Measurements from ENCODE around the gene LCE3E.

DNA sequence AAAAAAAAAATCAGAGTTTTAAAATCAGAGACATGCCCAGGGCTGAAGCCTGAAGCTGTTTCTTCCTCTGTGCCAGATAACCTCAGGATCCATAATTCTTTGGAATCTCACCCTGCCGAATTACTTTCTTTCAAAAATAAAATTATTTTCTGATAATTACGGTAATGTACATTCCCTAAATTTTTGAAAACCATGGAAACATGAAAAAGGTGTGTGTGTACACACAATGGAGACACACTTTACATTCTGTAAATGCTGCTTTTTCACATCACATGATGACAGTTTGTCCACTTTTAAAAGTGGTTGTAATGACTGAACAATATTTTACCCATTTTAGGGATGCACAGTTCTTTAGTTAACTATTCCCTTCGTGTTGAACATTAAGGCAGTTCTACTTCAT, 30.8 kb downstream of the LCE3E start:
- no peak for TF ChIP-seq EZH2 (IDR thresholded peaks at IDR 0.05; ENCODE audit: low read length, unreplicated experiment)
- TF ChIP-seq CTCF (conservative IDR thresholded peaks at IDR 0.05; ENCODE audit: low read depth, low read length) = no peak
